GM10847 (cell line): ENCODE measurements around the gene DLD.

Experiments
- POLR2A ChIP-seq: IDR thresholded peaks from 2 replicates; pipeline ENCODE4 v1.6.1; 2011; ENCODE audit not compliant: insufficient read length; ENCODE audit errors: extremely low read depth

Gene DLD

GRCh38 chr7:107924841-107925504 lies 34.0 kb downstream of the DLD start:
- TF ChIP-seq POLR2A, result no peak

GRCh38 chr7:107926481-107926880 lies 35.5 kb downstream of the DLD start:
- no peak for TF ChIP-seq POLR2A

- TF ChIP-seq POLR2A, result no peak
Observed at GRCh38 chr7:107931740-107932515, 40.9 kb downstream of the DLD start.

DNA sequence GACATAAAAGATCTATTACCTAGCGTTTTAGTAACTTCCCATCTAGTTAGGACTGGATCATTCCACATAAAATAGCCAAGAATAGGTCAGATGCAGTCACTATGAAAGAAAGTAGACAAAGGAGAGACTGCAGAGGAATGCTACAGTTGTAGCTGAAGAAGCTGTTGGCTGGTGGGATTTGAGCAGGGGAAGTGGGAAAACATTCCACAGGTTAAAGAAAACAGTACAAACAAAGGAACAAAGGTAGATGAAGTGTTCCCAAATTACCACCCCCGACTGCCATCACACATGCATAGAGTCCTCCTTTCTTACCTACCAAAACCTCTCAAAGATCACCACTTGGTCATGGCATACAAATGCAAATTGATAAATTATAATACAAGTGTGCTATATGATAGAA lies 41.8 kb downstream of the DLD start:
- no peak for TF ChIP-seq POLR2A

- no peak for TF ChIP-seq POLR2A
Observed at GRCh38 chr7:107933386-107934013, 42.5 kb downstream of the DLD start.

- TF ChIP-seq POLR2A, result no peak
Observed at GRCh38 chr7:107934991-107935770, 44.2 kb downstream of the DLD start.

DNA sequence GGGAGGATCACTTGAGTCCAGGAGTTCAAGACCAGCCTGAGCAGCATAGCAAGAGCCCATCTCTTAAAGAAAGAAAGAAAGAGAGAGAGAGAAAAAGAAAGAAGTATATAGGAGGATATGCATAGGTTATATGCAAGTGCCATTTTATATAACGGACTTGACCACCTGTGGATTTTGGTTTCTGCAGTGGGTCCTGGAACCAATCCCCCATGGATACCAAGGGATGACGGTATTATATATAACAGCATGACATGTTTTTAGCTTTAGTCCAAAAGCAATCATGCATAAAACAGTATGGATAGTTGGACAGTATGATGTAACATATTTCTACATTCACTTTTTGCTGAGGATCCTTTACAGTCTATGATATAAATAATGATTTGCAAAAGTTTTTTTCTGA lies 45.3 kb downstream of the DLD start:
- no peak for TF ChIP-seq POLR2A

GRCh38 chr7:107937531-107937930 lies 46.5 kb downstream of the DLD start:
- TF ChIP-seq POLR2A, result no peak

DNA sequence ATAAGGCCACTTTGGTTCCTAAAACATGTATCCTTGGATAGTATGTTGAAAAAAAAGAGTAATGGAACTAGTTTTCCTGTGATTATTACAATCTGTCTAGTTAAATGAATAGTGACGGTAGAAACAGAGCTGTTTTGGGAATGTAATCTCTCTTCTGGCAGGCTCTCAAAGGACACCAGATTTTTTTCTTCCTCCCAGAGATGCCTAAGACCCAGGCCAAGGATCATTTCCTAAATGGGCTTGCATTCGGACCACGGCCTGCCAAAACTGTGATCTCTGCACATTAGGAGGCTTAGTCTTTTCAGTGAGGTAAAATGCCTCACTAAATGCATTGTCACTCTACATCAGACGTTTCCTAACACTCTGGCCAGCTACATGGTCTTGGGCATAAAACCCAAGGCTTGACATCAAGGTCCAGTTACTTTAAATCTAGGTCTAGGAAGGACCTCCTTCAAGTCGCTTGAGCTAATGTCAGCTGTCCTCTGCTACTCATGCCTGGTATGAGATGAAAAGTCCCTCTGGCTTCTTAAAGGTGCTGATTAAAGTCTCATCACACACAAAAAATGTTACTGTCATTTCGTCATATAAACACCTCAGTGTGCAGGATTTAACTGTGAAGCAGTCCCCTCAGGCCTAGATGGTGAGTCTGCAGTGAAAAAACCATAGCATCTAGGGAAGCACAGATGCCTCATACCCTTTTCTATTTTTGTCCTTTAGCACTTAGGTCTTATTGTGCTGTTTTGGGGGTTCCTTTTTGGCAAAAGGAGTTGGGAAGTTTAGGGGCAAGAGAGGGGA lies 47.7 kb downstream of the DLD start:
- TF ChIP-seq POLR2A, result no peak

DNA sequence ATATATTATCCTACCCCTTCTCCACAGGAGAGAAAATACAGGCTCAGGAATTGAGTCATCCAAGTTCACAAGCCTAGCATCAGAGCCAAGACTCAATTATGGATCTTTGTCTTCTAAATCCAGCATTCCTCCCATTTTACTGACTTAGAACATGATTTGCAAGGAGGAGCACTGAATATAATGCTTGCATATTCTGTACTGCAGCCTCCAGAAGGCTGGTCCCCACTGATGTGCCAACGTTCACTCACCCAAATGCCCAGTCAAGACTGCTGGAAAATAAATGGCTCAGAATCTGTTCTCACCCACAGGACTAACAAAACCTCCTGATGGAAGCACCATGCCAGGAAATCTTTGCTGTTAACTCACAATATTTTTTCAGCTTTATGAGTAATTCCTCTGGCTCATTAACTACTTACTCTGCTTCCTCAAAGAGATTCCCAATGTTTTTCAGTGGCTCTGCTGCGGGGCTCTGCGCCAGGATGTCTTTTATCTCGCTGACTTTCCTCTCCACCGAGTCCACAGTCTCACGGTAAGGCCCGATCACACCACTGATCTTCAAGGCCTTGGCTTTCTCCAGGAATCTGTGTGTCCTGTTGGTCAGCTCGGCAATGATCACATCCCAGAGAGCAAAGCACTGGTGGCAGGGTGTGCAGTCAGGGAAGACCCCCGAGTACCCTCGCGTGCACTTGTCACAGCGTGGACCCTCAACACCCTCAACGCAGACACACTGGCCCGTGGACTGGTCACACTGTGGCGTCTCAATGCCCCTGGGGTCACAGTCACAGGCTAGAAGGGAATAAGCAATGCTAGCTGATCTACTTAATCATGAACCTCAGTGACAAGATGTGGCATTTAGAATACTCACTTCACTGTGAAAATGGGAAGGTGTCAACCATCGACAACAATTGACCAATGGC lies 48.8 kb downstream of the DLD start:
- no peak for TF ChIP-seq POLR2A

GRCh38 chr7:107940951-107941350 lies 50.0 kb downstream of the DLD start:
- TF ChIP-seq POLR2A, result no peak

GRCh38 chr7:107943018-107943417 lies 52.0 kb downstream of the DLD start:
- TF ChIP-seq POLR2A, result no peak

GRCh38 chr7:107944411-107945169 lies 53.6 kb downstream of the DLD start:
- TF ChIP-seq POLR2A, result no peak

DNA sequence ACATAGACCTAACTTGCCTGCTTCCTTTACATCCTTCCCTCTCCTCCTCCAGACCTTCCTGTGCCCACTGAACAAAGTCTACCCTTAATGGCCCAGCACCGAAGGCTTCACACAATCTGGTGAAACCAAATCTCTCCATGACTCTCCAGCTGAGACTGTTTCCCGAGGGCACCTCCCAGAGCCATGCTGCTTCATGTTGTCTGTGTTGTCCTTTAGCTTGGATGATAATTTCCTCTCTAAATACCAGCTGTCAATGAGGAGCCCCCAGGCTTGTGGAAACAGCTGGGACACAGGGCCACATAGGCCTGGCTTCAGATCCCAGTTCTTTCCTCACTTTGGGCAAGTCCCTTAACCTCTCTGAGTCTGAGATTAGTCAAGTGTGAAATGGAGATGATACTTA lies 54.3 kb downstream of the DLD start:
- no peak for TF ChIP-seq POLR2A
